GM12878 (cell line): ENCODE data around the gene CRTC3. TPM values are rescaled to one million over a fixed set of nuclear protein-coding genes. Genes with fewer than 3 reads are reported as not detected.
"Not testable (repeated sequence)": the region's sequence is repeated elsewhere in the genome, so short reads cannot be mapped to it uniquely, and the experiment has no call there.

Experiments
- ATAC-seq: fragments of 200-7000 bp; cut with Tn5 transposase; 3 replicates; pipeline ENCODE4 v1.9.1; 2020; ENCODE audit warnings: mild to moderate bottlenecking, moderate library complexity
- BruUV-seq: library from RNA; stranded (reverse); fragments of 400-500 nt; replicated peaks from 2 replicates; lab custom pipeline; 2021; lab: Mats Ljungman, UMichigan
- CTCF ChIA-PET: fragments of 300-600 bp; sonication (Branson Sonifier 250); formaldehyde crosslinking; extraction: SDS; loops from one replicate; lab custom pipeline; 2021; ENCODE audit warnings: inconsistent platforms; lab: Yijun Ruan, JAX
- POLR2A ChIA-PET: fragments of 350-600 bp; formaldehyde crosslinking; extraction: SDS; loops from one replicate; lab custom pipeline; 2021; ENCODE audit warnings: inconsistent platforms; lab: Charles Lee
- RAD21 ChIA-PET: fragments of 300-600 bp; sonication (Branson Sonifier 250); formaldehyde crosslinking; loops from one replicate; lab custom pipeline; 2023; ENCODE audit warnings: antibody characterized with exemption; ENCODE audit not compliant: unreplicated experiment; lab: Charles Lee
- SMC1A ChIA-PET: fragments of 300-600 bp; sonication (Branson Sonifier 250); formaldehyde crosslinking; loops from one replicate; lab custom pipeline; 2023; ENCODE audit not compliant: unreplicated experiment, uncharacterized antibody; lab: Charles Lee
- DNase-seq: peaks from one replicate; pipeline ENCODE4 v3.0.0-alpha.2; 2011; ENCODE audit warnings: low read depth, low spot score
- FAIRE-seq: peaks from 3 replicates; lab custom pipeline; 2011; peaks lifted over from hg19 to GRCh38; lab: Jason Lieb, UNC
- H2AFZ ChIP-seq: 2 replicates; pipeline ENCODE4 v1.6.0; 2011; ENCODE audit warnings: low read depth, low read length, control low read depth; ENCODE audit not compliant: control insufficient read depth
- H3K27ac ChIP-seq: 2 replicates; pipeline ENCODE4 v1.5.1; 2011; ENCODE audit warnings: control low read depth; ENCODE audit not compliant: control insufficient read depth, insufficient read depth
- H3K27me3 ChIP-seq, 2 experiments: replicated peaks in 1 of 2; 2 replicates each; pipeline versions ENCODE4 v1.6.0 to v1.6.1; 2011; ENCODE audit warnings: low read length in 1 of 2; ENCODE audit not compliant: control insufficient read depth in 2 of 2, insufficient read depth in 2 of 2
- H3K36me3 ChIP-seq, 2 experiments: 2 replicates each; pipeline ENCODE4 v1.5.1; 2011; ENCODE audit warnings: low read length in 1 of 2; ENCODE audit not compliant: control insufficient read depth in 2 of 2, insufficient read depth in 2 of 2
- H3K4me1 ChIP-seq: 2 replicates; pipeline ENCODE4 v1.6.1; 2011; ENCODE audit warnings: mild to moderate bottlenecking, low read length, moderate library complexity, mixed read lengths; ENCODE audit not compliant: control insufficient read depth, insufficient read depth
- H3K4me2 ChIP-seq: 2 replicates; pipeline ENCODE4 v1.6.0; 2011; ENCODE audit warnings: control low read depth; ENCODE audit not compliant: control insufficient read depth, insufficient read depth
- H3K4me3 ChIP-seq: fragments of 200-600 bp; sonication (generic); 2 replicates; pipeline ENCODE4 v1.5.1; 2016
- H3K79me2 ChIP-seq: 2 replicates; pipeline ENCODE4 v1.6.0; 2011; ENCODE audit warnings: low read length; ENCODE audit not compliant: control insufficient read depth, insufficient read depth
- H3K9ac ChIP-seq: 2 replicates; pipeline ENCODE4 v1.8.0; 2011; ENCODE audit warnings: low read length, control low read depth, mixed read lengths; ENCODE audit not compliant: control insufficient read depth, insufficient read depth
- H3K9me3 ChIP-seq: replicated peaks from 3 replicates; pipeline ENCODE4 v1.5.1; 2011; ENCODE audit warnings: mild to moderate bottlenecking, low read length; ENCODE audit not compliant: control insufficient read depth, insufficient read depth
- H4K20me1 ChIP-seq: 2 replicates; pipeline ENCODE4 v1.6.0; 2011; ENCODE audit not compliant: control insufficient read depth, insufficient read depth
- BACH1 ChIP-seq: fragments of 450-650 bp; IDR thresholded peaks from 2 replicates; pipeline ENCODE4 v1.6.1; 2017; ENCODE audit warnings: mild to moderate bottlenecking, borderline replicate concordance
- CEBPZ ChIP-seq: fragments of 150-350 bp; IDR thresholded peaks from 2 replicates; pipeline ENCODE4 v1.6.1; 2016; ENCODE audit warnings: low read depth, low read length
- HSF1 ChIP-seq: fragments of 150-350 bp; IDR thresholded peaks from 2 replicates; pipeline ENCODE4 v1.6.1; 2014; ENCODE audit warnings: mild to moderate bottlenecking, low read depth, low read length
- KLF5 ChIP-seq: fragments of 450-650 bp; IDR thresholded peaks from 2 replicates; pipeline ENCODE4 v1.6.1; 2014; ENCODE audit warnings: mild to moderate bottlenecking; ENCODE audit not compliant: partially characterized antibody
- MYC ChIP-seq: IDR thresholded peaks from 2 replicates; pipeline ENCODE4 v1.6.1; 2011; ENCODE audit warnings: mild to moderate bottlenecking, low read length, moderate library complexity, inconsistent platforms; ENCODE audit not compliant: insufficient read depth, insufficient replicate concordance, insufficient read length, severe bottlenecking
- NR2F1 ChIP-seq: fragments of 450-650 bp; conservative IDR thresholded peaks from 2 replicates; pipeline ENCODE4 v1.6.1; 2017; ENCODE audit warnings: mild to moderate bottlenecking
- SMARCA5 ChIP-seq: fragments of 450-650 bp; IDR thresholded peaks from 2 replicates; pipeline ENCODE4 v1.6.1; 2017; ENCODE audit warnings: mild to moderate bottlenecking
- SP1 ChIP-seq: IDR thresholded peaks from one replicate; pipeline ENCODE4 v1.6.1; 2011; ENCODE audit warnings: low read depth, low read length
- STAT1 ChIP-seq: fragments of 450-650 bp; conservative IDR thresholded peaks from 2 replicates; pipeline ENCODE4 v1.6.1; 2014; ENCODE audit warnings: antibody characterized with exemption, mild to moderate bottlenecking
- ZBTB11 ChIP-seq: fragments of 450-650 bp; formaldehyde crosslinking; IDR thresholded peaks from 2 replicates; pipeline ENCODE4 v1.5.0; 2022; ENCODE audit warnings: mild to moderate bottlenecking, missing genetic modification characterization
- WGBS: methylation state at CpG from one replicate; pipeline ENCODE4 v1.1.6; 2016; ENCODE audit warnings: low lambda C conversion rate; ENCODE audit not compliant: insufficient replicate concordance, insufficient coverage; ENCODE audit errors: missing lambda C conversion rate; 5-methylcytosine and 5-hydroxymethylcytosine counted together
- in situ Hi-C: fragments of 300-500 bp; cut with MboI; formaldehyde crosslinking; loops from 9 replicates; pipeline ENCODE4 v1.14.3; 2018; ENCODE audit warnings: mixed read lengths
- intact Hi-C: fragments of 100-400 bp; cut with micrococcal nuclease; formaldehyde crosslinking; loops from one replicate; pipeline ENCODE4 v1.14.2; 2022; ENCODE audit not compliant: unreplicated experiment
- polyA plus RNA-seq, 11 experiments: library from polyadenylated mRNA; depleted of rRNA in 4 of 11; unstranded in 6 of 11; stranded (reverse) in 5 of 11; fragments of >200 nt; fragmentation: Nextera tagmentation in 4 of 11; fragmentation: Illumina TruSeq in 1 of 11; extraction: Ambion mirVana in 4 of 11; extraction: Trizol in 1 of 11; gene quantifications; 1 replicate in 1 of 11; 2 replicates in 10 of 11; pipeline versions ENCODE4 v1.2.1 to v1.2.3, GENCODE V29; 2011 to 2016; ENCODE audit warnings: inconsistent platforms in 2 of 11, missing spikeins in 2 of 11, low read depth in 1 of 11
- total RNA-seq, 4 experiments: library from RNA; depleted of rRNA in 3 of 4; stranded (reverse); fragments of >200 nt in 3 of 4; fragmentation: Illumina TruSeq in 1 of 4; extraction: Trizol in 1 of 4; gene quantifications; 2 replicates each; pipeline versions ENCODE4 v1.2.1 to v1.2.3, GENCODE V29; 2013 to 2021

Gene CRTC3
- total and polyA plus RNA-seq, 10 of the 15 experiments (the other 5 are each of a cell fraction or from before 2014, with no cell fraction given): 3.5 to 36.9 (median 18.9) TPM

GRCh38 chr15:90501898-90502297 lies 27.8 kb upstream of the CRTC3 start:
- no peaks in the 10 kb centered on the region for H3K4me1 ChIP-seq
- WGBS: 75% methylated on average over 4 of the region's 4 CpGs
- in situ Hi-C loops: no loop called here
- ChIA-PET RAD21 (interaction anchor here (1.1 kb wide), 1 partner anchor 102 kb away, joined by 3 read pairs; no protein-coding TSS in a partner anchor), POLR2A (no interaction called here), CTCF (interaction anchor here (0.6 to 1.7 kb wide), 4 partner anchors 20 to 101 kb away, joined by 3 to 8 read pairs (median 5); no protein-coding TSS in a partner anchor)
- no peak overlapping the region for H3K27ac ChIP-seq
- no peak for ATAC-seq
- no peaks in the 10 kb centered on the region for H3K27me3 ChIP-seq
- peaks cover 4 to 14% of the 10 kb centered on the region in 2 experiments for H3K36me3 ChIP-seq
- H3K79me2 ChIP-seq: no peaks in the 10 kb centered on the region
- no peak for DNase-seq
- no peak overlapping the region for H3K4me2 ChIP-seq
- H3K9ac ChIP-seq: no peak overlapping the region
- no TSS peak for BruUV-seq
- intact Hi-C loops: no loop called here
- no peaks in the 10 kb centered on the region for H4K20me1 ChIP-seq
- no peak for TF ChIP-seq KLF5
- TF ChIP-seq CEBPZ: no peak
- TF ChIP-seq ZBTB11: no peak
- no peak for TF ChIP-seq MYC
- no peak for TF ChIP-seq STAT1
- TF ChIP-seq SMARCA5: no peak
- TF ChIP-seq SP1: no peak
- TF ChIP-seq BACH1: no peak
- TF ChIP-seq NR2F1: no peak
- no peak for TF ChIP-seq HSF1
- TF ChIP-seq, all 136 proteins: peak for 0
- no peak overlapping the region for H2AFZ ChIP-seq
- SMC1A ChIA-PET: interaction anchor here (1.5 to 2.4 kb wide), 4 partner anchors 18 to 182 kb away, joined by 3 to 8 read pairs (median 5); no protein-coding TSS in a partner anchor
- FAIRE-seq: no peak
- H3K9me3 ChIP-seq: no peaks in the 10 kb centered on the region
- H3K4me3 ChIP-seq: no peak overlapping the region

GRCh38 chr15:90510781-90511180 lies 18.9 kb upstream of the CRTC3 start:
- H4K20me1 ChIP-seq, H3K79me2 ChIP-seq, ATAC-seq, in situ Hi-C loops, H3K4me2 ChIP-seq, H2AFZ ChIP-seq, H3K4me3 ChIP-seq, RAD21 ChIA-PET, H3K27me3 ChIP-seq, H3K27ac ChIP-seq, DNase-seq, H3K36me3 ChIP-seq, BruUV-seq, FAIRE-seq, intact Hi-C loops, H3K4me1 ChIP-seq, SMC1A ChIA-PET, H3K9ac ChIP-seq, H3K9me3 ChIP-seq: not testable (repeated sequence)
- CTCF ChIA-PET: interaction anchor here (1.0 to 1.4 kb wide), 3 partner anchors 14 to 221 kb away, joined by 3 to 5 read pairs (median 3); no protein-coding TSS in a partner anchor
- WGBS: 94% methylated on average over 29 of the region's 29 CpGs
- POLR2A ChIA-PET: interaction anchor here (0.8 kb wide), 1 partner anchor 122 kb away, joined by 3 read pairs; no protein-coding TSS in a partner anchor
